Fibroblast of villous mesenchyme (primary cell): ENCODE measurements around the gene ICAM2. TPM values are rescaled to one million over a fixed set of nuclear protein-coding genes. Genes with fewer than 3 reads are reported as not detected.

Experiments used
- DNase-seq: peaks from one replicate; pipeline ENCODE4 v3.0.0-alpha.2; 2010; ENCODE audit warnings: low read depth
- H3K4me3 ChIP-seq: 2 replicates; pipeline ENCODE4 v1.5.1; 2011; ENCODE audit warnings: low read depth, mild to moderate bottlenecking, low read length
- CTCF ChIP-seq: IDR thresholded peaks from 2 replicates; pipeline ENCODE4 v1.5.1; 2012; ENCODE audit warnings: low read depth, mild to moderate bottlenecking, low read length; ENCODE audit not compliant: insufficient read depth
- total RNA-seq: library from RNA; depleted of rRNA; stranded (reverse); fragments of >200 nt; gene quantifications from 2 replicates; pipeline ENCODE4 v1.2.3, GENCODE V29; 2012

ICAM2 gene
- total RNA-seq, 1 donor = 1.7 TPM

DNA sequence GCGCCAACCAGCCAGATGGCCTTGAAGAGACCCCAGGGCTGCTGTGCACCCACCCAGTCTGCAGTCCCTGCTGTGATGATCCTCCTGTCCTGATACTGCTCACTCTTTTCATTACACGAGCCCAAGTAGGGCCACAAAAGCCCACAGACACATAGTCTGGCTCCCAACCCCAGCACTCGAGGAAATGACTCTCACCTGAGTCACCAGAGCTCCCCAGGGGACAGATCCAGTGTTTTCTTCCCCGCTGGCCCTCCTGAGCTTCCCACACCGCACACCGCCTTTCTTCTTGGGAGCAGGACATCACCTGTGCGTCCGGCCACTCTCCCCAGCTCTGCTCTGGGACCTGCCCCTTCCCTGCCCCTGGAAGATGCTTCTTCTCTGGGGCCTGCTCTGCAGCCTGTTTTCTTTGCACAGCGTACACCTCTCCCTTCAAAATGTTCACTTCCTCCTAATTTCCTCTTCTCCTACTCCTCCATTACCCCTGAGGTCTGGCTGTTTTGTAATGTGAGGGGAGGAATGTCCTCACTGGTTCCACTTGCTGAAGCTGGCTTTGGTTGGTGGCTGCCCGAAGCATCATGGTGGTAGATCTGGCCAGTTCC is 45.7 kb downstream of the ICAM2 start:
- no peak overlapping the region for H3K4me3 ChIP-seq
- no peak for DNase-seq
- no peak for TF ChIP-seq CTCF

DNA sequence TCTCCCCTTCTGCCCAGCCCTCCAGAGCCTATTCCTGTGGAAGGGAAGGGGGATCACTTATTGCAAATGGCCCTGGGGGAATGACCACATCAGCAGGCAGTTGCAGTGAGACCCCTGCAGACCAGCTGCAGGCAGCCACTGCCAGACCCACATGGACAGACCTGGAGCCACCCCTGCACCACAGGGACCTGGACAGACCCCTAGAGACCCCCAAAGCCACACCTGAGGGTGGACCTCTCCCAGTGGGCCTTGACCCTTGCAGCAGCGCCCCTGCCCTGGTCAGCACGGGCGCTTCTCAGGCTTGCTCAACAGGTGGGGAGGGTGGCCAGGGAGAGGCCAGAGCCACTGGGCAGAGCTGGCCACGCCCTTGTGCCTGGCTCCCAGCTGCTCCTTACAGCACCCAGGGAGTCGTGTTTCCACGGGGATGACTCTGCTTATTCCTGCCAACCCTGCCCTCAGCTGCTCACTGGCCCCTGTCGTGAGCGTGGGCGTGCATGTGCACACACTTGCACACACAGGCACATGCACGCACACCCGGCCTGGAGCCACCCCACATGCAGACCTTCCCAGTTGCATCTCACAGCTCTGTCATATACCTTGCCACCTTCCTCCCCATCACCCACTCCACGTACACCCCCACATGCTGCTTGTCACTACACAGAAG is 46.4 kb downstream of the ICAM2 start:
- no peak for TF ChIP-seq CTCF
- no peak overlapping the region for H3K4me3 ChIP-seq
- DNase-seq = no peak

GRCh38 chr17:63973247-63973646 is 47.2 kb downstream of the ICAM2 start:
- no peak for DNase-seq
- H3K4me3 ChIP-seq = no peak overlapping the region
- no peak for TF ChIP-seq CTCF

DNA sequence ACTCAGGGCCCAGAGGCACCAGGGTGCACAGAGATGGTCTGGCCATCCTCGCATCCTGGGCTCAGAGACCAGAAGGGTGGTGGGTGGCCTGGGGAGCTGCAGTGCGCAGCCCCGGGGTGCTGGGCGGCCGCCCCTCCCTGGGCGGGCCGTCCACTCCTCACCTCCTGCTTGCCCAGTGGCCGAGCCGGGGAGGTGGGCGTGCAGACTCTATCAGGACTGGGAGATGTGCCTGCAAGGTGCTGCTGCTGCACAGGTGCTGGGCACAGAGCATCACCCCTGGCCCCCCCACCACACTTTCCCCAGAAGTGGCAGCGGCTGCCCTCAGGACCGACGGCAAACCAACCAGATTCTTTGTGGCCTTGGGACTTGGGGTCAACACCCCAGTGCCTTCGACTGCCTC is 47.6 kb downstream of the ICAM2 start, which contains the start of gene SCN4A:
SCN4A (minus strand) TSS at position 123 of the 400 bp plus-strand sequence; CDS start at position 46, 77 bp downstream.
- no peak within 1 kb of the TSS for H3K4me3 ChIP-seq
- TF ChIP-seq CTCF = no peak
- DNase-seq = no peak

DNA sequence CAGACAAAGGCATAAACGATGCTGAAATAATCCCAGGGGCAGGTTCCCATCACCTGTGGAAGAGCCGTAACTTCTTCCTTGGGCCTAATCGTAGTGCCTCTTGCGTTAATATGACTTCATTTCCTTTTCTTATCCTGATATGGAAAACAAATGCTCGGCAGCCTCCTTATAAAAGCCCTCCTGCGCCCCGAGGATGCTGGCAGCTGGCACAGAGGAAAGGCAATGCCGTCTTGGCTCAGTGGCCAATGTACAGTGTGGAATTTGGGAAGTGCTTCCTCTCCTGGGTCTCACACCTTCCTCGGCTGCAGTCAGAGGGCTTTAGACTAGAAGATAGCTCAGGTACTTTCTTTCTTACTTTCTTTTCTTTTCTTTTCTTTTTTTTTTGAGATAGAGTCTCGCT is 51.2 kb downstream of the ICAM2 start:
- no peak overlapping the region for H3K4me3 ChIP-seq
- TF ChIP-seq CTCF = no peak
- DNase-seq = no peak

DNA sequence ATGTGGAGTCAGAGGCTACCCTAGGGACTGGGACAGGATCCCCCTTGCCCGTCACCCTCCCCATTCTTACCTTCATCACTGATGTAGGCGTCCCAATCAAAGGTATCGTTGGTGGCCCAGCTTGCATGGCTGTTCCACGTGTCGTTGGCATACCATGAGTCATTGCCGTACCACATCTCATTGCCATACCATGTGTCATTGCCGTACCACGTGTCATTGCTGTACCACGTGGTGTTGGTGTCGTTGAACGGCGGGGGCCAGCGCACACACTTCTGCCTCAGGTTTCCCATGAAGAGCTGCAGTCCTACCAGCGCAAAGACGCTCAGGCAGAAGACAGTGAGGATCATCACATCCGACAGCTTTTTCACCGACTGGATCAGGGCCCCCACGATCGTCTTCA is 52.5 kb downstream of the ICAM2 start:
- no peak overlapping the region for H3K4me3 ChIP-seq
- no peak for TF ChIP-seq CTCF
- no peak for DNase-seq
